Endodermal cell (in vitro differentiated cells): ENCODE results near the gene ANGPTL5. TPM values are rescaled to one million over a fixed set of nuclear protein-coding genes. Genes with fewer than 3 reads are reported as not detected.

ENCODE experiments used
- DNase-seq: peaks from one replicate; pipeline ENCODE4 v3.0.0-alpha.2; 2017
- H3K27ac ChIP-seq: 2 replicates; pipeline ENCODE4 v1.5.1; 2013; ENCODE audit warnings: mild to moderate bottlenecking, low read depth, low read length, moderate library complexity
- H3K27me3 ChIP-seq: 2 replicates; pipeline ENCODE4 v1.6.1; 2013; ENCODE audit warnings: mild to moderate bottlenecking, low read length, moderate library complexity; ENCODE audit not compliant: insufficient read depth, control insufficient read depth, poor library complexity, severe bottlenecking
- H3K36me3 ChIP-seq: 2 replicates; pipeline ENCODE4 v1.7.0; 2013; ENCODE audit warnings: mild to moderate bottlenecking, low read length, moderate library complexity; ENCODE audit not compliant: control insufficient read depth, insufficient read depth
- H3K4me1 ChIP-seq: one replicate; pipeline ENCODE4 v1.7.0; 2013; ENCODE audit warnings: low read length; ENCODE audit not compliant: control insufficient read depth, insufficient read depth
- H3K4me3 ChIP-seq: 2 replicates; pipeline ENCODE4 v1.5.1; 2013; ENCODE audit warnings: mild to moderate bottlenecking, low read length, moderate library complexity
- H3K9ac ChIP-seq: 2 replicates; pipeline ENCODE4 v1.6.1; 2013; ENCODE audit warnings: mild to moderate bottlenecking, low read length, moderate library complexity; ENCODE audit not compliant: poor library complexity, severe bottlenecking; ENCODE audit errors: extremely low read depth
- H3K9me3 ChIP-seq: 2 replicates; pipeline ENCODE4 v1.6.1; 2013; ENCODE audit warnings: mild to moderate bottlenecking, low read length, moderate library complexity; ENCODE audit not compliant: control insufficient read depth
- H3K27ac Mint-ChIP-seq: 2 replicates; pipeline ENCODE4 v1.8.0; 2020; ENCODE audit warnings: mixed read lengths
- H3K27me3 Mint-ChIP-seq: 2 replicates; pipeline ENCODE4 v1.8.0; 2021; ENCODE audit warnings: mild to moderate bottlenecking, mixed read lengths; ENCODE audit not compliant: insufficient read depth
- H3K36me3 Mint-ChIP-seq: 2 replicates; pipeline ENCODE4 v1.8.0; 2020; ENCODE audit warnings: low read depth, mixed read lengths
- H3K4me1 Mint-ChIP-seq: 2 replicates; pipeline ENCODE4 v1.8.0; 2020; ENCODE audit warnings: mixed read lengths
- H3K4me3 Mint-ChIP-seq: 2 replicates; pipeline ENCODE4 v1.8.0; 2020; ENCODE audit warnings: mild to moderate bottlenecking, moderate library complexity, mixed read lengths
- H3K9me3 Mint-ChIP-seq: 2 replicates; pipeline ENCODE4 v1.8.0; 2020; ENCODE audit warnings: mild to moderate bottlenecking, mixed read lengths
- CTCF ChIP-seq: fragments of 200-600 bp; sonication (generic); conservative IDR thresholded peaks from 2 replicates; pipeline ENCODE4 v1.5.0; 2021; ENCODE audit warnings: antibody characterized with exemption, mild to moderate bottlenecking
- WGBS, 2 experiments: methylation state at CpG; one replicate each; pipeline versions ENCODE4 v1.1.5 to v1.1.7; 2013; ENCODE audit warnings: missing lambda C conversion rate in 2 of 2, mixed read lengths in 1 of 2; ENCODE audit not compliant: insufficient coverage in 1 of 2, insufficient read length in 1 of 2; 5-methylcytosine and 5-hydroxymethylcytosine counted together
- total RNA-seq, 2 donors: library from RNA; stranded (reverse); fragmentation: NEBNext Ultra II Directional in 1 of 2; extraction: Animal tissue kit (Norgen Biotek cat#: 25700) in 1 of 2; gene quantifications; 2 replicates in 1 of 2; 3 replicates in 1 of 2; pipeline ENCODE4 v1.2.1, GENCODE V29; 2021

Gene ANGPTL5
- total RNA-seq, 2 donors from 2014 or later = not detected

DNA sequence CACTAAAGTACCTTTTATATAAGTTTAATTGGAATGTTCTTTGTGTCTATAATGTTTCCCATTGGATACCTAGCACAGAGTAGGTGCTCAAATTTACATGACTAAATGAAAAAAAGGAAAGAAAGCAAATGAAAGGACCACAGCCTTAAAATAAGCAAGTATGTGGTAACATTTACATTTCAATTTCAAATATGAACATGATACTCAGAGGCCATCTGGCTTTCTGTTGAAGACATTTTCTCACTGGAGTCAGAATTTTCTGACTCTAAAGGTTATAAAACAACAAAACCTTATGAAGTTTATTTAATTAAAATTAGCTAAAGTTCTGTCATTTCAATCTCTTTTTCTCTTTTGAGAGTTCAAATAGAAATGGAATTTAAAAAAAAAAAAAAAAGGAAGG is 904 bp upstream of the ANGPTL5 start:
- TF ChIP-seq CTCF = no peak
- Mint-ChIP-seq H3K4me1 (peaks cover 18% of the 10 kb centered on the region), H3K9me3 (no peaks in the 10 kb centered on the region), H3K27me3 (no peaks in the 10 kb centered on the region), H3K36me3 (no peaks in the 10 kb centered on the region), H3K4me3 (no peak overlapping the region), H3K27ac (no peak overlapping the region)
- Histone ChIP-seq H3K36me3 (no peaks in the 10 kb centered on the region), H3K9ac (no peak overlapping the region), H3K4me3 (no peak overlapping the region), H3K4me1 (no peaks in the 10 kb centered on the region), H3K27ac (no peak overlapping the region), H3K9me3 (no peaks in the 10 kb centered on the region), H3K27me3 (no peaks in the 10 kb centered on the region)
- no peak for DNase-seq

DNA sequence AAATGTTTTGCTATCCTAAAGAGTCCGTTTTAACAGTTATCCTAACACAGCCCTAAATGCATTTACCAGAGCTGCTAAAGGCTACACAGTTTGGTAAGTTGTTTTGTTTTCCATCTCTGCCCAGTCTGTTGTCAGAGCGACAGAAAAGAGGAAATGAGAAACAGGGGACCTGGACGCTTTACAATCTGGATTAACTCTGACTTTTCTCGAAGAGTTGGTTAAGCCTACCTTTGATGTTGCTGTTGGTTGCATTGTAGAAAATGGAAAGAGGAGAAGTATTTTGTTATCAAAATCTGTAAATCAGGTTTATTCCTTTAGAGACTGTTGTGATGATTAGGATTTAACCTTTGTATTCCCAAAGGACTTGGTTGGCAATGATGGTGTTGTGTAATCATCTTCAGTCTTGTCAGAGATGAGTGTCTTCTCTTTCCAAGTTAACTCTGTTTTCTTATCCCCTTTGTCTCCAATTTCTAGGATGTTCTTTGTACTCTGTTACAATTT is 481 bp downstream of the ANGPTL5 start:
- no peaks in the 10 kb centered on the region for H3K9me3 Mint-ChIP-seq
- peaks cover 18% of the 10 kb centered on the region for H3K4me1 Mint-ChIP-seq
- H3K36me3 ChIP-seq = no peaks in the 10 kb centered on the region
- H3K4me1 ChIP-seq = no peaks in the 10 kb centered on the region
- peak overlapping the region; percentile 86 for H3K4me3 ChIP-seq
- no peaks in the 10 kb centered on the region for H3K27me3 Mint-ChIP-seq
- no peaks in the 10 kb centered on the region for H3K9me3 ChIP-seq
- TF ChIP-seq CTCF = no peak
- WGBS, 2 experiments = 64 to 78% methylated on average over 3 to 4 of the region's 4 CpGs
- peak overlapping the region; percentile 84 for H3K4me3 Mint-ChIP-seq
- H3K36me3 Mint-ChIP-seq = no peaks in the 10 kb centered on the region
- DNase-seq = no peak
- peak overlapping the region; percentile 83 for H3K27ac Mint-ChIP-seq
- no peak overlapping the region for H3K27ac ChIP-seq
- H3K27me3 ChIP-seq = no peaks in the 10 kb centered on the region
- H3K9ac ChIP-seq = peak overlapping the region; percentile 58

DNA sequence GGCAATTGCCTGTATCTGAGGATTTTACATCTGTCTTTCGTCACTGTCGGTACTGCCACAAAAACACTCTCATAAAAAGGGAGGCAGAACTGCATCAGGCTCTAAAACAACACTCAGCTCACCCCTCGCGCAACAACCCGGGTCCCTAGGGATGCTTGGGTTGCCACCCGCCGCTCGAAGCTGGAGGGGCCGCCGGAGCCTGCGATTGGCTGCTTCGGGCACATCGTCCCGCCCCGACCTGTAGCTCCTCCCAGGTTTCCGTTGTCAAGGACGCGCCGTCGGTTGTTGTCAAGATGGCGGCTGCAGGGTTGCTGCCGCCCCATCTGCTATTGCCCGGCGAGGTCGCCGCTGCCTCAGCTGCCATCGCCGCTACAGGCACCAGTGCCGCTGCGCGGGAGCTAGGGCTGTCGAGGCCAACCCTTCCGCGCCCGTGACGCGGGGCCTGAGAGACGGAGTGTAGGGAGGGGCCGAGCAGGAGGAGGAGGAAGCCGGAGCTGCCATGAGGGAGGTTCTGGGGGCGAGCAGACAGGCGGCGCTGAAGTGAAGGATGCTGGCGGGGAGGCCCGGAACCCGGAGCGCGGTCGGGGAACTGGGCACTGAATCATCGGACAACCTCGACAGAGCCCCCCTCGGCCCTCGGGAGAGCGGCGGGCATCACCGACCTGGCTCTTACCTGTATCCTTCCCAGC is 1.4 kb downstream of the ANGPTL5 start, which contains the start of gene CEP126:
CEP126 (plus strand) TSS at position 273 of the 689 bp plus-strand sequence; CDS start at position 548, 275 bp downstream.
- H3K9me3 Mint-ChIP-seq = no peaks in the 10 kb centered on the region
- peak within 1 kb of the TSS; percentile 84 for H3K4me3 Mint-ChIP-seq
- Histone ChIP-seq H3K9ac (peak within 1 kb of the TSS; percentile 58), H3K4me3 (peak within 1 kb of the TSS; percentile 86), H3K4me1 (no peaks in the 10 kb centered on the region), H3K27me3 (no peaks in the 10 kb centered on the region), H3K9me3 (no peaks in the 10 kb centered on the region), H3K27ac (peak within 1 kb of the TSS; percentile 59), H3K36me3 (no peaks in the 10 kb centered on the region)
- H3K27ac Mint-ChIP-seq = peak within 1 kb of the TSS; percentile 93
- peaks cover 18% of the 10 kb centered on the region for H3K4me1 Mint-ChIP-seq
- 0 to 1% methylated on average over 22 to 56 of the region's 56 CpGs for WGBS, 2 experiments
- no peaks in the 10 kb centered on the region for H3K36me3 Mint-ChIP-seq
- H3K27me3 Mint-ChIP-seq = no peaks in the 10 kb centered on the region
- peak; percentile 61 for TF ChIP-seq CTCF
- DNase-seq = peak; percentile 98
